LNCaP clone FGC (cell line): Measurements from ENCODE around the gene DNASE1.

Source experiments
- DNase-seq: peaks from one replicate; pipeline ENCODE4 v3.0.0-alpha.2; 2011; ENCODE audit warnings: low read depth
- H3K4me3 ChIP-seq: 2 replicates; pipeline ENCODE4 v1.5.1; 2011; ENCODE audit warnings: mild to moderate bottlenecking, low read depth, low read length, control low read depth
- TF ChIP-seq, protein P1 (sequence below): IDR thresholded peaks from 2 replicates; pipeline ENCODE4 v1.5.1; 2012; ENCODE audit warnings: mild to moderate bottlenecking; ENCODE audit not compliant: control insufficient read depth, insufficient read depth; ENCODE audit errors: extremely low read depth

The DNASE1 gene

DNA sequence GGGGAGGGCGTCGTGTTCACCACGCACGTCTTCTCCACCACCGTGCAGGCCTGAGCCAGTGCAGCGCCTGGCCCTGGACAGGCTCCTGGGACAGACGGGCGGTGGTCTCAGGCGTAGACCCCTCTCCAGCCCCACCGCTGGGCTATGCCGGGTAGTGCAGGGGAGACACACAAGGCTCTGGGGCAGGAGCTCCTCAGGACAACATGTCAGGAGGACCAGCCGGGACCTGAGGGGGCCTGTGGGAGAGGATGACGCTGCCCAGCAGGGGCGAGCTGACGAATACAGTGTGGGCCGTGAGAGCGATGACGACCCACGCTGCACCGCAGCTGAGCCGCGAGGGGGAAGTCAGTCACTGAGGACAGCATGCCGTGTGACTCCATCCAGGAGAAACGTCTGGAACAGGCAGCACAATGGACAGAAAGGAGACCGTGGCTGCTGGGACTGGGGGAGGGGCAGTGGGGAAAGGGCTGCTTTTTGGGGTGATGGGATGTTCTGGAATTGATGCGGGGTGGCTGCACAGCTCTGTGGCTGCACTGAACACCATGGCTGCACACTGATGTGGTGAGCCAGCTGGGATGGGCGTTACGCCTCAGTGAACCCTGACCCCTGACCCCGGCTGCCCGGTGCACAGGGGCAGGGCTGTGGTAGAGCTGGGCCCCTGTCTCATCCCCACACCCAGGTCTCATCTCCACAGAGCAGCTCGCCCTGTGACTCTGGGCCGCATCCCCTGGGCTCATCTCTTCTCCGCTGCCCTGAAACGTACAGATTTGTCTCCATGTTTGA is 20.2 kb downstream of the DNASE1 start:
- no peak for DNase-seq
- no peak overlapping the region for H3K4me3 ChIP-seq
- TF ChIP-seq, protein P1, sequence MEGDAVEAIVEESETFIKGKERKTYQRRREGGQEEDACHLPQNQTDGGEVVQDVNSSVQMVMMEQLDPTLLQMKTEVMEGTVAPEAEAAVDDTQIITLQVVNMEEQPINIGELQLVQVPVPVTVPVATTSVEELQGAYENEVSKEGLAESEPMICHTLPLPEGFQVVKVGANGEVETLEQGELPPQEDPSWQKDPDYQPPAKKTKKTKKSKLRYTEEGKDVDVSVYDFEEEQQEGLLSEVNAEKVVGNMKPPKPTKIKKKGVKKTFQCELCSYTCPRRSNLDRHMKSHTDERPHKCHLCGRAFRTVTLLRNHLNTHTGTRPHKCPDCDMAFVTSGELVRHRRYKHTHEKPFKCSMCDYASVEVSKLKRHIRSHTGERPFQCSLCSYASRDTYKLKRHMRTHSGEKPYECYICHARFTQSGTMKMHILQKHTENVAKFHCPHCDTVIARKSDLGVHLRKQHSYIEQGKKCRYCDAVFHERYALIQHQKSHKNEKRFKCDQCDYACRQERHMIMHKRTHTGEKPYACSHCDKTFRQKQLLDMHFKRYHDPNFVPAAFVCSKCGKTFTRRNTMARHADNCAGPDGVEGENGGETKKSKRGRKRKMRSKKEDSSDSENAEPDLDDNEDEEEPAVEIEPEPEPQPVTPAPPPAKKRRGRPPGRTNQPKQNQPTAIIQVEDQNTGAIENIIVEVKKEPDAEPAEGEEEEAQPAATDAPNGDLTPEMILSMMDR = no peak

DNA sequence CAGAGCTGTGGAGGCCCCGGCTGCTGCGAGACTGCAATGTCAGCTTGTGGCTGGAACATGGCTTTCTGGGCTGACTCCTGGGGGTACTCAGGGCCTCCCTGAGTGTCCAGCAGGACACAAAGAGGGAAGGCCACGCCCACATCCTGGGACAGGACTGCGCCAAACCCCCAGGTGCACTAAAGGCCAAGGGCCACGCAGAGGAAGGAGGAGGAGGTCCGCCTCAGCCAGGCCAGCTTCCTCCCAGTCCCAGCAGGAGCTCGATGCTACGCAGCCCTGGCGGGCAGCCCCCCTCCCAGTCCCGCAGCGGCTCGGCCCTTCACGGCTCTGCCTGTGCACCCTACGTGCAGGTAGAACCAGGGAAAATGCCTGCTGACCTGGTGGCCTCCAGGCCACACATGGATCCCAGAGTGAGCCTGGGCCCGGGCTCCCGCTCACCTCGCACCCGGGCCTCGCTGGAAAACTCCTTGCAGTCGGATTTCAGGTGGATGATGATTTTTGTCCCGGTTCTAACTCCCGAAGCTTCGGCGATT is 21.2 kb downstream of the DNASE1 start:
- TF ChIP-seq, protein P1 = no peak
- DNase-seq = no peak

DNA sequence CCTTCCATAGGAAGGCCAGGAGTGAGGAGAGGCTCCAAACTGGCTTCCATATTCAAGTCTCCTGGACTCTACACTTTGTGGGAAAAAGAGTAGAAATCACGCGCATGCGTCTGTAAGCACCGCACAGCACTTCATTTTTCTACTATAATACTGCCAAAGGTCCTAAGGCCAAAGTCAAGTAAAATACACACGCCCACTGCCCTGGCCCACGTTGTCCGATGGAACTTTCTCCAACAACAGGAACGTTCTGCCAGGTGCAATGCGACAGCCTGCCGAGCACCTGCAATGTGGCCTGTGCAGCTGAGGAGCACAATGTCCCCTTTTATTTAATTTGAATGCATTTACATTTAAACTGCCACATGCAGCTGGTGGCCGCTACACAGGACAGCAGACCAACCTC is 23.5 kb downstream of the DNASE1 start:
- TF ChIP-seq, protein P1 = no peak
- no peak for DNase-seq
- no peak overlapping the region for H3K4me3 ChIP-seq

More for the DNA sequence above, 21.2 kb downstream of the DNASE1 start:
- H3K4me3 ChIP-seq = no peak overlapping the region

DNA sequence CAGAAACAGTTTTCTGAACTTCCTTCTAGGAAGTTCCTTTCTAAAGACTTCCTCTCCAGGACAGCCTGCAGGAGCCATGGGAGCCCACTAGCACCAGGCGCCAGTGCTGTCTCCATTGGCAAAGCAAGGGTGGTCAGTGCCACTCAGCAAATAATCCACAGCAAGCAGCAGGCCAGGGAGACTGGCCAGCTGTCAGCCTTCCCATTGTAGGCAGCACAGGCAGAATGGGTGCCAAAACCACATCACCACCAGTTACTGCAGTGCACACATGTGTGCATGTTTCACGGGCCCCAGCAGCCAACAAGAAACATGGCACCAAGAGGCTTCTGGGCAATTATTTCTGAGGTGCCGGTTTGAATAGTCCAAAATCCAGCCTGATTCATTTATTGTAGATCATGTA is 26.7 kb downstream of the DNASE1 start:
- no peak overlapping the region for H3K4me3 ChIP-seq
- TF ChIP-seq, protein P1 = no peak
- DNase-seq = no peak

DNA sequence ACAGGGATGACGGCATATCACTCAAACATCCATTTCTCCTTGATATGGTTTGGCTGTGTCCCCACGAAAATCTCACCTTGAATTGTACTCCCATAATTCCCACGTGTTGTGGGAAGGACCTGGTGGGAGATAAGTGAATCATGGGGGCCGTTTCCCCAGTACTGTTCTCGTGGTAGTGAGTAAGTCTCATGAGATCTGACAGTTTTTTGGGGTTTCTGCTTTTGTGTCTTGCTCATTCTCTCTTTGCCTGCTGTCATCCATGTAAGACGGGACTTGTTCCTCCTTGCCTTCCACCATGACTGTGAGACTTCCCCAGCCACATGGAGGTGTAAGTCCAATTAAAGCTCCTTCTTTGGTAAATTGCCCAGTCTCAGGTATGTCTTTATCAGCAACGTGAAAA is 32.5 kb downstream of the DNASE1 start:
- no peak overlapping the region for H3K4me3 ChIP-seq
- DNase-seq = no peak
- TF ChIP-seq, protein P1 = no peak

DNA sequence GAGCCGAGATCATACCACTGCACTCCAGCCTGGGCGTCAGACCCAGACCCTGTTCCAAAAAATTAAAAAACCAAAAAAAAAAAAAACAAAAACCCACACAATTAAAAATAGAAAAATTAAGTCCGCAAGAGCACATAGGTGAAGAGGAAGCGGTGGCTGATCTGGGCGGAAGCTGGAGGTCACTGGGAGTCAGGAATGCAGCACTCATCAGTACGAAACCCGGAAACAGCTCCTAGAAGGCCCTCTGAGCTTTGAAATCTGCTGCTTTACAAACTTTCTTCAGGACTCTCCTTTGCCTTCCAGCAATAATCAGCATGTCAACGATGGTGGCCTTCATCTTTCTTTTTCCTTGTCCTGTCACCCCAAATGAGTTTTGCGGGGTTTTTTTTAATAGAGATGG is 33.3 kb downstream of the DNASE1 start:
- TF ChIP-seq, protein P1 = no peak
- no peak for DNase-seq

DNA sequence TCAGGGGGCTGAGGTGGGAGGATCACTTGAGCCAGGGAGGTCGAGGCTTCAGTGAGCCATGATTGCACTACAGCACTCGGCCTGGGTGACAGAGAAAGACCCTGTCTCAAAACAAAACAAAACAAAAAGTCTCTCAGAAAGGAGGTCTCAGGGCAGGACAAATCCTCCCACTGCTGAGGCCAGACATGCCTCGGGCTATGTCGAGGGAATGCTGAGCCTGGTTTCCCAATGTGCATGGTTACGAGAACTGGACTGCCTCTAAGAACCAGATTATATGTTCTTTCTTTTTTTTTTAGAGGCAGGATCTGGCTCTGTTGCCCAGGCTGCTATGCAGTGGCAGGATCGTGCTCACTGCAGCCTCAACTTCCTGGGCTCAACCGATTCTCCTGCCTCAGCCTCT is 35.2 kb downstream of the DNASE1 start:
- DNase-seq = no peak
- no peak overlapping the region for H3K4me3 ChIP-seq
- TF ChIP-seq, protein P1 = no peak

More for the DNA sequence above, 33.3 kb downstream of the DNASE1 start:
- no peak overlapping the region for H3K4me3 ChIP-seq
